Keratinocyte (primary cell): ENCODE results near the gene SERPINA5. TPM values are rescaled to one million over a fixed set of nuclear protein-coding genes. Genes with fewer than 3 reads are reported as not detected.

Experiments used
- DNase-seq: peaks from one replicate; pipeline ENCODE4 v3.0.0-alpha.2; 2011; ENCODE audit warnings: low read depth, missing footprints, low spot score
- FAIRE-seq: peaks from 2 replicates; lab custom pipeline; 2011; peaks lifted over from hg19 to GRCh38; lab: Jason Lieb, UNC
- H2AFZ ChIP-seq: 2 replicates; pipeline ENCODE4 v1.6.0; 2012; ENCODE audit warnings: low read length, control low read depth, inconsistent platforms; ENCODE audit not compliant: control insufficient read depth
- H3K27ac ChIP-seq: 2 replicates; pipeline ENCODE4 v1.5.1; 2011; ENCODE audit warnings: low read length; ENCODE audit not compliant: control insufficient read depth, insufficient read depth
- H3K27me3 ChIP-seq: 3 replicates; pipeline ENCODE4 v1.6.0; 2011; ENCODE audit warnings: low read length; ENCODE audit not compliant: control insufficient read depth, insufficient read depth; ENCODE audit errors: extremely low read depth
- H3K36me3 ChIP-seq, 2 experiments: 2 replicates in 1 of 2; 3 replicates in 1 of 2; pipeline ENCODE4 v1.5.1; 2011; ENCODE audit warnings: low read length in 2 of 2, mild to moderate bottlenecking in 1 of 2; ENCODE audit not compliant: control insufficient read depth in 2 of 2, insufficient read depth in 2 of 2; ENCODE audit errors: extremely low read depth in 1 of 2
- H3K4me1 ChIP-seq: 3 replicates; pipeline ENCODE4 v1.5.1; 2011; ENCODE audit warnings: low read length; ENCODE audit not compliant: control insufficient read depth, insufficient read depth; ENCODE audit errors: extremely low read depth
- H3K4me2 ChIP-seq: 3 replicates; pipeline ENCODE4 v1.6.0; 2011; ENCODE audit warnings: low read depth, low read length; ENCODE audit not compliant: control insufficient read depth, insufficient read depth; ENCODE audit errors: extremely low read depth
- H3K4me3 ChIP-seq, 3 experiments: fragments of 200-600 bp in 1 of 3; sonication (generic) in 1 of 3; 2 replicates in 2 of 3; 3 replicates in 1 of 3; pipeline ENCODE4 v1.5.1; 2011 to 2016; ENCODE audit warnings: low read length in 3 of 3, mild to moderate bottlenecking in 3 of 3, control low read depth in 2 of 3, inconsistent platforms in 1 of 3, low read depth in 1 of 3, mixed read lengths in 1 of 3, mixed run types in 1 of 3, moderate library complexity in 1 of 3; ENCODE audit not compliant: control insufficient read depth in 2 of 3, insufficient read depth in 2 of 3; ENCODE audit errors: extremely low read depth in 1 of 3
- H3K79me2 ChIP-seq: 2 replicates; pipeline ENCODE4 v1.6.0; 2012; ENCODE audit warnings: low read length; ENCODE audit not compliant: control insufficient read depth, insufficient read depth
- H3K9ac ChIP-seq: 3 replicates; pipeline ENCODE4 v1.6.0; 2011; ENCODE audit warnings: low read length; ENCODE audit not compliant: control insufficient read depth, insufficient read depth; ENCODE audit errors: extremely low read depth
- H3K9me1 ChIP-seq: 3 replicates; pipeline ENCODE4 v1.6.0; 2011; ENCODE audit warnings: low read length; ENCODE audit not compliant: control insufficient read depth, insufficient read depth; ENCODE audit errors: extremely low read depth
- H3K9me3 ChIP-seq: 2 replicates; pipeline ENCODE4 v1.5.1; 2012; ENCODE audit warnings: low read depth, low read length; ENCODE audit not compliant: control insufficient read depth
- H4K20me1 ChIP-seq: 3 replicates; pipeline ENCODE4 v1.6.0; 2011; ENCODE audit warnings: low read length; ENCODE audit not compliant: control insufficient read depth, insufficient read depth; ENCODE audit errors: extremely low read depth
- EZH2 ChIP-seq: IDR thresholded peaks from one replicate; pipeline ENCODE4 v1.6.1; 2012; ENCODE audit warnings: inconsistent platforms, mild to moderate bottlenecking, low read length, moderate library complexity
- dilution Hi-C: fragments of 300-500 bp; cut with MboI; formaldehyde crosslinking; loops from one replicate; pipeline ENCODE4 v1.7.0; 2020; ENCODE audit warnings: low sequenced_read_pairs; ENCODE audit not compliant: extremely low pct_ligation_motif_present
- polyA plus RNA-seq, 5 experiments: library from polyadenylated mRNA; depleted of rRNA in 3 of 5; stranded (reverse) in 3 of 5; stranded (forward) in 1 of 5; unstranded in 1 of 5; fragments of >200 nt; gene quantifications; 1 replicate in 1 of 5; 2 replicates in 3 of 5; 3 replicates in 1 of 5; pipeline versions ENCODE4 v1.2.1 to v1.2.3, GENCODE V29; 2011 to 2012; ENCODE audit warnings: missing spikeins in 2 of 5, low read depth in 1 of 5, low replicate concordance in 1 of 5
- TF ChIP-seq, protein P1 (sequence below), 3 experiments: IDR thresholded peaks in 1 of 3; conservative IDR thresholded peaks in 1 of 3; optimal IDR thresholded peaks in 1 of 3; 2 replicates in 2 of 3; 3 replicates in 1 of 3; pipeline versions ENCODE3 to v1.5.1; 2011; ENCODE audit warnings: low read length in 3 of 3, mild to moderate bottlenecking in 3 of 3, moderate library complexity in 2 of 3, control low read depth in 1 of 3, inconsistent platforms in 1 of 3; ENCODE audit not compliant: insufficient read depth in 2 of 3; ENCODE audit errors: extremely low read depth in 1 of 3

Gene SERPINA5
- polyA plus RNA-seq, 1 donor (not counting 4 experiments of a cell fraction or from before 2014, with no cell fraction given), result not detected

DNA sequence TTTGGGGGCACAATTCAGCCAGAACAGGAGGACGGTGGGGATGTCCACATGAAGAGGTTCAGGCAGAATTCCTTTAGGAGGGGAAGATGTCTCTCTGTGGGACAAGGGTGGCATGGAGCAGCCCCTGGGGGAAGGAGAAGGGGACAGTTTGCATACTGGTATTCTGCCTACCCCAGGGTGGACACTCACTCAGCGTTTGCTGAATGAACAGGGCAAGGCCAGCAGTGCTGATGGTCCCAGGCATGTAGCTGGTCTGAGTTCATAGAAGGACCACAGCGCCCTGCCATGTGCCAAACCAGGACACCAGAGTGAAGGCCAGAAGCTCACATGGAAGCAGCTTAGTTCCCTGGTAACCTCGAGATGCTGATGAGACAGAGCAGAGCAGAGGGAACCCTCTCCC, 5.4 kb downstream of the SERPINA5 start:
- TF ChIP-seq, protein P1, sequence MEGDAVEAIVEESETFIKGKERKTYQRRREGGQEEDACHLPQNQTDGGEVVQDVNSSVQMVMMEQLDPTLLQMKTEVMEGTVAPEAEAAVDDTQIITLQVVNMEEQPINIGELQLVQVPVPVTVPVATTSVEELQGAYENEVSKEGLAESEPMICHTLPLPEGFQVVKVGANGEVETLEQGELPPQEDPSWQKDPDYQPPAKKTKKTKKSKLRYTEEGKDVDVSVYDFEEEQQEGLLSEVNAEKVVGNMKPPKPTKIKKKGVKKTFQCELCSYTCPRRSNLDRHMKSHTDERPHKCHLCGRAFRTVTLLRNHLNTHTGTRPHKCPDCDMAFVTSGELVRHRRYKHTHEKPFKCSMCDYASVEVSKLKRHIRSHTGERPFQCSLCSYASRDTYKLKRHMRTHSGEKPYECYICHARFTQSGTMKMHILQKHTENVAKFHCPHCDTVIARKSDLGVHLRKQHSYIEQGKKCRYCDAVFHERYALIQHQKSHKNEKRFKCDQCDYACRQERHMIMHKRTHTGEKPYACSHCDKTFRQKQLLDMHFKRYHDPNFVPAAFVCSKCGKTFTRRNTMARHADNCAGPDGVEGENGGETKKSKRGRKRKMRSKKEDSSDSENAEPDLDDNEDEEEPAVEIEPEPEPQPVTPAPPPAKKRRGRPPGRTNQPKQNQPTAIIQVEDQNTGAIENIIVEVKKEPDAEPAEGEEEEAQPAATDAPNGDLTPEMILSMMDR (optimal IDR thresholded peaks at IDR 0.05 in 1 of 3, IDR thresholded peaks at IDR 0.05 in 1 of 3, conservative IDR thresholded peaks at IDR 0.05 in 1 of 3; ENCODE audit: extremely low read depth in 1 of 3, insufficient read depth in 2 of 3, low read length in 3 of 3), result no peak
- no peak for TF ChIP-seq EZH2
- H3K9me1 ChIP-seq, result no peaks in the 10 kb centered on the region
- no peaks in the 10 kb centered on the region for H3K4me1 ChIP-seq
- dilution Hi-C loops, result no loop called here
- no peak overlapping the region for H3K27ac ChIP-seq
- peaks cover 5% of the 10 kb centered on the region for H3K27me3 ChIP-seq
- H3K4me2 ChIP-seq, result no peak overlapping the region
- no peaks in the 10 kb centered on the region for H3K9me3 ChIP-seq
- no peaks in the 10 kb centered on the region for H4K20me1 ChIP-seq
- no peak overlapping the region for H2AFZ ChIP-seq
- no peak for FAIRE-seq
- no peak overlapping the region for H3K9ac ChIP-seq
- no peak overlapping the region for H3K4me3 ChIP-seq
- H3K79me2 ChIP-seq, result no peaks in the 10 kb centered on the region
- no peak for DNase-seq
- H3K36me3 ChIP-seq, result no peaks in the 10 kb centered on the region

DNA sequence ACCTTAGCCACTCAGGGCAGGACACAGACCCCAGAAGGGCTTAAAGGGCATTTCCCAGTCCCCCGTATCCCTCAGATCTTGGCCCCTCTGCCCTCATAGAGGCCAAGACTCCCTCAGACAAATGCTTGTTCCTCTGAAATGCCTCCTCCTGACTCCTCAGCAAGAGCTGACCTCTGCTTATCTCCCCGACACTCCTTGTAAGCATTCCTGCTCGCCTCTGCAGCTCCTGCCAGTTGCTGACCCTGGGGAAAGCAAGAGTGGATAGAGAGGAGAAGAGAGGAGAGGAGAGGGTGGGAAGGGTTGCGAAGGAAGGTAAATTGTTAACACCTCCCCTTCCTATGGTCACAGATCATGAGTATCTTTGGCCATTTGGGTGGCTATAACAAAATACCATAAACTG, 7.1 kb downstream of the SERPINA5 start:
- Histone ChIP-seq H4K20me1 (no peaks in the 10 kb centered on the region), H3K4me1 (no peaks in the 10 kb centered on the region), H3K9me1 (no peaks in the 10 kb centered on the region), H3K4me3 (no peak overlapping the region), H3K9me3 (no peaks in the 10 kb centered on the region), H3K4me2 (no peak overlapping the region), H3K36me3 (no peaks in the 10 kb centered on the region), H3K9ac (no peak overlapping the region), H3K27me3 (peaks cover 5% of the 10 kb centered on the region), H3K79me2 (no peaks in the 10 kb centered on the region), H2AFZ (no peak overlapping the region), H3K27ac (no peak overlapping the region)
- TF ChIP-seq, protein P1 (optimal IDR thresholded peaks at IDR 0.05 in 1 of 3, IDR thresholded peaks at IDR 0.05 in 1 of 3, conservative IDR thresholded peaks at IDR 0.05 in 1 of 3; ENCODE audit: extremely low read depth in 1 of 3, insufficient read depth in 2 of 3, low read length in 3 of 3), result no peak
- DNase-seq, result no peak
- FAIRE-seq, result no peak
- dilution Hi-C loops, result no loop called here
